GM20000 (cell line): Measurements from ENCODE around the gene MYH15.

Source experiments
- DNase-seq: peaks from one replicate; pipeline ENCODE4 v3.0.0; 2012; ENCODE audit warnings: low spot score
- CTCF ChIP-seq: IDR thresholded peaks from 2 replicates; pipeline ENCODE4 v1.5.1; 2012; ENCODE audit warnings: mild to moderate bottlenecking, control low read depth; ENCODE audit errors: extremely low read depth, missing control alignments

Gene MYH15

GRCh38 chr3:108546692-108547091 is 36.3 kb upstream of the MYH15 start:
- DNase-seq: no peak
- TF ChIP-seq CTCF: no peak

- no peak for TF ChIP-seq CTCF
These were observed 35.9 kb upstream of the MYH15 start for GRCh38 chr3:108546247-108546646.

GRCh38 chr3:108538083-108538482 is 27.7 kb upstream of the MYH15 start:
- TF ChIP-seq CTCF: no peak
- no peak for DNase-seq

More at GRCh38 chr3:108546247-108546646, 35.9 kb upstream of the MYH15 start:
- DNase-seq: no peak

GRCh38 chr3:108528459-108529252 is 18.3 kb upstream of the MYH15 start:
- TF ChIP-seq CTCF: no peak
- DNase-seq: peak; percentile 28

- no peak for TF ChIP-seq CTCF
- DNase-seq: no peak
These were observed 17.4 kb upstream of the MYH15 start for GRCh38 chr3:108527817-108528216.

- no peak for TF ChIP-seq CTCF
- no peak for DNase-seq
These were observed 16.7 kb upstream of the MYH15 start for GRCh38 chr3:108527109-108527508.

GRCh38 chr3:108525971-108526370 is 15.6 kb upstream of the MYH15 start:
- TF ChIP-seq CTCF: no peak

More at GRCh38 chr3:108525971-108526370, 15.6 kb upstream of the MYH15 start:
- DNase-seq: no peak
